Naive thymus-derived CD4-positive, alpha-beta T cell (primary cell): ENCODE data around the gene ERRFI1. TPM values are rescaled to one million over a fixed set of nuclear protein-coding genes. Genes with fewer than 3 reads are reported as not detected.
"Not testable (repeated sequence)": the region's sequence is repeated elsewhere in the genome, so short reads cannot be mapped to it uniquely, and the experiment has no call there.

Experiments
- ATAC-seq: fragments of 150-1000 bp; cut with Tn5 transposase; 2 replicates; pipeline ENCODE4 v1.10.0; 2021; ENCODE audit warnings: mild to moderate bottlenecking, moderate library complexity
- CTCF ChIA-PET: fragments of 350-600 bp; sonication (Branson Sonifier 250); formaldehyde crosslinking; loops from one replicate; lab custom pipeline; 2021; ENCODE audit warnings: antibody characterized with exemption; lab: Charles Lee
- POLR2A ChIA-PET: fragments of 350-600 bp; sonication (Branson Sonifier 250); formaldehyde crosslinking; loops from one replicate; lab custom pipeline; 2021; ENCODE audit warnings: antibody characterized with exemption, inconsistent platforms; lab: Charles Lee
- DNase-seq, 9 donors: peaks; one replicate each; pipeline versions ENCODE4 v3.0.0 to v3.0.0-alpha.2; 2020 to 2022; ENCODE audit warnings: mixed read lengths in 1 of 9
- H3K27ac ChIP-seq: one replicate; pipeline ENCODE4 v1.7.0; 2013; ENCODE audit warnings: mild to moderate bottlenecking, low read depth, low read length, moderate library complexity
- H3K27me3 ChIP-seq, 2 donors: one replicate each; pipeline ENCODE4 v1.7.0; 2013; ENCODE audit warnings: low read length in 2 of 2, mild to moderate bottlenecking in 2 of 2, moderate library complexity in 2 of 2; ENCODE audit not compliant: control insufficient read depth in 2 of 2, insufficient read depth in 2 of 2
- H3K36me3 ChIP-seq, 3 experiments: 1 replicate in 2 of 3; 2 replicates in 1 of 3; pipeline ENCODE4 v1.7.0; 2013; ENCODE audit warnings: low read length in 3 of 3, mild to moderate bottlenecking in 3 of 3, moderate library complexity in 1 of 3; ENCODE audit not compliant: insufficient read depth in 3 of 3, control insufficient read depth in 2 of 3
- H3K4me1 ChIP-seq, 2 donors: one replicate each; pipeline ENCODE4 v1.7.0; 2013; ENCODE audit warnings: low read length in 2 of 2, mild to moderate bottlenecking in 2 of 2, moderate library complexity in 1 of 2; ENCODE audit not compliant: control insufficient read depth in 2 of 2, insufficient read depth in 2 of 2
- H3K4me3 ChIP-seq: 2 replicates; pipeline ENCODE4 v1.7.0; 2013; ENCODE audit warnings: mild to moderate bottlenecking, low read length
- H3K9me3 ChIP-seq, 3 experiments: 1 replicate in 2 of 3; 2 replicates in 1 of 3; pipeline ENCODE4 v1.7.0; 2013; ENCODE audit warnings: low read length in 3 of 3; ENCODE audit not compliant: control insufficient read depth in 2 of 3
- H3K27ac Mint-ChIP-seq, 9 donors: one replicate each; pipeline ENCODE4 v1.8.0; 2020 to 2022; ENCODE audit warnings: mixed read lengths in 9 of 9, mild to moderate bottlenecking in 8 of 9, moderate library complexity in 5 of 9, inconsistent platforms in 2 of 9
- H3K27me3 Mint-ChIP-seq, 5 donors: one replicate each; pipeline ENCODE4 v1.8.0; 2021 to 2022; ENCODE audit warnings: mixed read lengths in 5 of 5, mild to moderate bottlenecking in 1 of 5
- H3K36me3 Mint-ChIP-seq, 5 donors: one replicate each; pipeline ENCODE4 v1.8.0; 2020 to 2022; ENCODE audit warnings: mixed read lengths in 5 of 5, mild to moderate bottlenecking in 3 of 5, inconsistent platforms in 1 of 5
- H3K4me1 Mint-ChIP-seq, 7 donors: one replicate each; pipeline ENCODE4 v1.8.0; 2020 to 2022; ENCODE audit warnings: mixed read lengths in 7 of 7, mild to moderate bottlenecking in 3 of 7, inconsistent platforms in 1 of 7
- H3K4me3 Mint-ChIP-seq, 10 donors: one replicate each; pipeline ENCODE4 v1.8.0; 2020 to 2022; ENCODE audit warnings: mild to moderate bottlenecking in 10 of 10, mixed read lengths in 10 of 10, moderate library complexity in 6 of 10, inconsistent platforms in 2 of 10
- H3K9me3 Mint-ChIP-seq, 11 donors: one replicate each; pipeline ENCODE4 v1.8.0; 2020 to 2022; ENCODE audit warnings: mixed read lengths in 11 of 11, mild to moderate bottlenecking in 4 of 11, inconsistent platforms in 1 of 11, moderate library complexity in 1 of 11
- intact Hi-C, 2 donors: fragments of 100-400 bp; cut with micrococcal nuclease; formaldehyde crosslinking; loops; one replicate each; pipeline ENCODE4 v1.15.1; 2023
- polyA plus RNA-seq, 2 donors: library from polyadenylated mRNA; unstranded; fragments of 300-500 nt; fragmentation: Illumina TruSeq; gene quantifications; one replicate each; pipeline ENCODE4 v1.2.3, GENCODE V29; 2021
- total RNA-seq, 6 experiments: library from RNA in 5 of 6; stranded (reverse) in 5 of 6; gene quantifications; 1 replicate in 5 of 6; 2 replicates in 1 of 6; pipeline ENCODE4 v1.2.3 and lab custom pipeline; 2021 to 2026

ERRFI1 gene
- total and polyA plus RNA-seq, 7 experiments from 2014 or later = 0.18 to 1.7 (median 0.84) TPM

GRCh38 chr1:8063298-8064036 lies 37.4 kb upstream of the ERRFI1 start:
- Histone ChIP-seq H3K9me3 (no peaks in the 10 kb centered on the region), H3K27ac (no peak overlapping the region), H3K27me3 (no peaks in the 10 kb centered on the region), H3K36me3 (no peaks in the 10 kb centered on the region), H3K4me1 (no peaks in the 10 kb centered on the region), H3K4me3 (no peak overlapping the region)
- peaks cover 0 to 17% (median 3%) of the 10 kb centered on the region in 5 donors for H3K27me3 Mint-ChIP-seq
- H3K27ac Mint-ChIP-seq = no peak overlapping the region
- peaks cover 0 to 4% (median 0%) of the 10 kb centered on the region in 11 donors for H3K9me3 Mint-ChIP-seq
- ATAC-seq (no peak), DNase-seq (no peak)
- peaks cover 0 to 4% (median 0%) of the 10 kb centered on the region in 5 donors for H3K36me3 Mint-ChIP-seq
- peaks cover 0 to 2% (median 0%) of the 10 kb centered on the region in 7 donors for H3K4me1 Mint-ChIP-seq
- ChIA-PET CTCF (interaction anchor here (0.9 kb wide), 1 partner anchor 82 kb away, joined by 3 read pairs; no protein-coding TSS in a partner anchor), POLR2A (no interaction called here)
- intact Hi-C loops = no loop called here
- H3K4me3 Mint-ChIP-seq = no peak overlapping the region

GRCh38 chr1:8062861-8063260 lies 36.8 kb upstream of the ERRFI1 start:
- POLR2A ChIA-PET = no interaction called here
- Histone ChIP-seq H3K27me3 (no peaks in the 10 kb centered on the region), H3K4me1 (no peaks in the 10 kb centered on the region), H3K27ac (no peak overlapping the region), H3K4me3 (no peak overlapping the region), H3K9me3 (no peaks in the 10 kb centered on the region), H3K36me3 (no peaks in the 10 kb centered on the region)
- DNase-seq = no peak
- Mint-ChIP-seq H3K36me3 (peaks cover 0 to 4% (median 0%) of the 10 kb centered on the region in 5 donors), H3K27ac (no peak overlapping the region), H3K4me3 (no peak overlapping the region), H3K4me1 (peaks cover 0 to 4% (median 0%) of the 10 kb centered on the region in 7 donors), H3K27me3 (peaks cover 0 to 17% (median 3%) of the 10 kb centered on the region in 5 donors), H3K9me3 (peaks cover 0 to 4% (median 0%) of the 10 kb centered on the region in 11 donors)
- no peak for ATAC-seq
- CTCF ChIA-PET = no interaction called here
- intact Hi-C loops = no loop called here

GRCh38 chr1:8061673-8062386 lies 35.7 kb upstream of the ERRFI1 start:
- no peaks in the 10 kb centered on the region for H3K9me3 ChIP-seq
- H3K4me3 ChIP-seq = no peak overlapping the region
- no peaks in the 10 kb centered on the region for H3K4me1 ChIP-seq
- H3K27me3 Mint-ChIP-seq = peaks cover 0 to 17% (median 3%) of the 10 kb centered on the region in 5 donors
- H3K36me3 Mint-ChIP-seq = peaks cover 0 to 4% (median 0%) of the 10 kb centered on the region in 5 donors
- POLR2A ChIA-PET = no interaction called here
- H3K27me3 ChIP-seq = no peaks in the 10 kb centered on the region
- H3K4me3 Mint-ChIP-seq = no peak overlapping the region
- CTCF ChIA-PET = no interaction called here
- H3K9me3 Mint-ChIP-seq = peaks cover 0 to 4% (median 0%) of the 10 kb centered on the region in 11 donors
- ATAC-seq (no peak), DNase-seq (no peak)
- no peak overlapping the region for H3K27ac ChIP-seq
- intact Hi-C loops = no loop called here
- no peak overlapping the region for H3K27ac Mint-ChIP-seq
- no peaks in the 10 kb centered on the region for H3K36me3 ChIP-seq
- H3K4me1 Mint-ChIP-seq = peaks cover 0 to 4% (median 0%) of the 10 kb centered on the region in 7 donors

- Mint-ChIP-seq H3K9me3 (peaks cover 0 to 3% (median 0%) of the 10 kb centered on the region in 11 donors), H3K27ac (no peak overlapping the region), H3K27me3 (peaks cover 0 to 16% (median 3%) of the 10 kb centered on the region in 5 donors), H3K4me1 (peaks cover 0 to 4% (median 0%) of the 10 kb centered on the region in 7 donors), H3K36me3 (peaks cover 0 to 2% (median 0%) of the 10 kb centered on the region in 5 donors), H3K4me3 (no peak overlapping the region)
- ChIA-PET CTCF (no interaction called here), POLR2A (no interaction called here)
- H3K9me3 ChIP-seq = no peaks in the 10 kb centered on the region
- no peaks in the 10 kb centered on the region for H3K27me3 ChIP-seq
- H3K4me3 ChIP-seq = no peak overlapping the region
- DNase-seq = no peak
- no peaks in the 10 kb centered on the region for H3K4me1 ChIP-seq
- ATAC-seq = no peak
- no peaks in the 10 kb centered on the region for H3K36me3 ChIP-seq
- intact Hi-C loops = no loop called here
- H3K27ac ChIP-seq = no peak overlapping the region
These were observed 35.1 kb upstream of the ERRFI1 start for GRCh38 chr1:8061210-8061609.

- H3K4me1 Mint-ChIP-seq = peaks cover 0 to 2% (median 0%) of the 10 kb centered on the region in 7 donors
- H3K4me1 ChIP-seq = no peaks in the 10 kb centered on the region
- no peak overlapping the region for H3K27ac Mint-ChIP-seq
- H3K36me3 ChIP-seq = no peaks in the 10 kb centered on the region
- ChIA-PET POLR2A (interaction anchor here (0.6 to 0.7 kb wide), 2 partner anchors 93 to 110 kb away, joined by 3 to 4 read pairs; no protein-coding TSS in a partner anchor), CTCF (no interaction called here)
- H3K27me3 ChIP-seq = no peaks in the 10 kb centered on the region
- no peak overlapping the region for H3K4me3 Mint-ChIP-seq
- ATAC-seq = no peak
- H3K27ac ChIP-seq = no peak overlapping the region
- peaks cover 0 to 8% (median 0%) of the 10 kb centered on the region in 5 donors for H3K27me3 Mint-ChIP-seq
- intact Hi-C loops = no loop called here
- H3K36me3 Mint-ChIP-seq = no peaks in the 10 kb centered on the region
- H3K9me3 Mint-ChIP-seq = no peaks in the 10 kb centered on the region
- no peak overlapping the region for H3K4me3 ChIP-seq
- H3K9me3 ChIP-seq = no peaks in the 10 kb centered on the region
- no peak for DNase-seq
These were observed 33.1 kb upstream of the ERRFI1 start for GRCh38 chr1:8059161-8059622.

GRCh38 chr1:8057779-8058178 lies 31.7 kb upstream of the ERRFI1 start:
- H3K36me3 ChIP-seq, H3K27me3 ChIP-seq, H3K9me3 Mint-ChIP-seq, ATAC-seq, H3K27ac ChIP-seq, H3K4me1 Mint-ChIP-seq, H3K4me3 ChIP-seq, POLR2A ChIA-PET, DNase-seq, H3K4me1 ChIP-seq, H3K36me3 Mint-ChIP-seq, H3K27ac Mint-ChIP-seq, intact Hi-C loops, H3K4me3 Mint-ChIP-seq, CTCF ChIA-PET, H3K27me3 Mint-ChIP-seq, H3K9me3 ChIP-seq: not testable (repeated sequence)
